K562 (cell line): Measurements from ENCODE around the gene CEP89. TPM values are rescaled to one million over a fixed set of nuclear protein-coding genes. Genes with fewer than 3 reads are reported as not detected.

ENCODE experiments used
- ARID4B ChIP-seq: sonication (generic); formaldehyde crosslinking; IDR thresholded peaks from 2 replicates; pipeline ENCODE4 v1.8.0; 2022; ENCODE audit warnings: mild to moderate bottlenecking, missing genetic modification reagents
- DACH1 ChIP-seq: fragments of 450-650 bp; IDR thresholded peaks from 2 replicates; pipeline ENCODE4 v1.6.1; 2018; ENCODE audit not compliant: partially characterized antibody
- EP400 ChIP-seq: fragments of 450-650 bp; IDR thresholded peaks from 2 replicates; pipeline ENCODE4 v1.6.1; 2017; ENCODE audit warnings: antibody characterized with exemption, mild to moderate bottlenecking, moderate library complexity
- FOXM1 ChIP-seq, 2 experiments: fragments of 450-650 bp in 1 of 2; sonication (generic) in 1 of 2; formaldehyde crosslinking in 1 of 2; IDR thresholded peaks; 2 replicates each; pipeline versions ENCODE4 v1.6.1 to v1.9.0; 2017 to 2022; ENCODE audit warnings: low read depth in 2 of 2, mild to moderate bottlenecking in 2 of 2, missing genetic modification reagents in 1 of 2, moderate library complexity in 1 of 2
- HMGN3 ChIP-seq: IDR thresholded peaks from 2 replicates; pipeline ENCODE4 v1.6.1; 2011; ENCODE audit warnings: borderline replicate concordance, low read depth, mild to moderate bottlenecking, mixed read lengths, low read length; ENCODE audit not compliant: insufficient read length; ENCODE audit errors: extremely low read depth
- KDM4B ChIP-seq, 2 experiments: fragments of 450-650 bp in 1 of 2; sonication (generic) in 1 of 2; IDR thresholded peaks; 2 replicates each; pipeline ENCODE4 v1.6.1; 2016 to 2017; ENCODE audit warnings: borderline replicate concordance in 2 of 2, antibody characterized with exemption in 1 of 2, low read depth in 1 of 2, mild to moderate bottlenecking in 1 of 2
- SMAD1 ChIP-seq: fragments of 150-350 bp; IDR thresholded peaks from 2 replicates; pipeline ENCODE4 v1.6.1; 2014; ENCODE audit warnings: low read length, low read depth; ENCODE audit not compliant: partially characterized antibody
- SRSF1 ChIP-seq: fragments of 200-400 bp; formaldehyde crosslinking; IDR thresholded peaks from 2 replicates; pipeline ENCODE4 v1.6.1; 2017; ENCODE audit warnings: mild to moderate bottlenecking, low read depth, low read length, moderate library complexity
- THRAP3 ChIP-seq: fragments of 450-650 bp; IDR thresholded peaks from 2 replicates; pipeline ENCODE4 v1.6.1; 2016; ENCODE audit warnings: mild to moderate bottlenecking, inconsistent platforms, borderline replicate concordance
- TRIM24 ChIP-seq, 2 experiments: fragments of 450-650 bp; IDR thresholded peaks; 2 replicates each; pipeline ENCODE4 v1.6.1; 2016
- ZEB2 ChIP-seq: fragments of 450-650 bp; IDR thresholded peaks from 2 replicates; pipeline ENCODE4 v1.6.1; 2016
- ZNF318 ChIP-seq, 2 experiments: fragments of 450-650 bp; IDR thresholded peaks; 2 replicates each; pipeline ENCODE4 v1.6.1; 2016; ENCODE audit warnings: mild to moderate bottlenecking in 2 of 2, borderline replicate concordance in 1 of 2, low read depth in 1 of 2, moderate library complexity in 1 of 2
- ZNF695 ChIP-seq: fragments of 450-650 bp; formaldehyde crosslinking; IDR thresholded peaks from 2 replicates; pipeline ENCODE4 v1.4.0; 2020; ENCODE audit warnings: mild to moderate bottlenecking, moderate library complexity
- ZNF699 ChIP-seq: fragments of 250-450 bp; sonication (Bioruptor Pico); IDR thresholded peaks from 2 replicates; pipeline ENCODE4 v1.8.0; 2021; ENCODE audit warnings: mild to moderate bottlenecking, moderate library complexity; ENCODE audit not compliant: insufficient replicate concordance
- ZNF764 ChIP-seq: fragments of 250-450 bp; sonication (Bioruptor Pico); IDR thresholded peaks from 2 replicates; pipeline ENCODE4 v1.4.0; 2020; ENCODE audit warnings: low read depth, mild to moderate bottlenecking, moderate library complexity
- polyA plus RNA-seq, 8 experiments: library from polyadenylated mRNA; depleted of rRNA in 4 of 8; stranded (reverse) in 5 of 8; unstranded in 3 of 8; fragments of >200 nt; fragmentation: Nextera tagmentation in 2 of 8; fragmentation: Illumina TruSeq in 1 of 8; extraction: Ambion mirVana in 2 of 8; extraction: Trizol in 1 of 8; gene quantifications; 2 replicates each; pipeline versions ENCODE4 v1.2.1 to v1.2.3, GENCODE V29; 2011 to 2014; ENCODE audit warnings: inconsistent platforms in 1 of 8, missing spikeins in 1 of 8
- total RNA-seq, 7 experiments: library from RNA; depleted of rRNA in 6 of 7; stranded (reverse); fragments of >200 nt in 6 of 7; fragmentation: Illumina TruSeq in 2 of 7; extraction: Trizol in 2 of 7; gene quantifications; 2 replicates each; pipeline versions ENCODE4 v1.2.1 to v1.2.3, GENCODE V29; 2011 to 2021; ENCODE audit warnings: low replicate concordance in 1 of 7

CEP89 gene
- total and polyA plus RNA-seq, 9 of the 15 experiments (the other 6 are each of a cell fraction or from before 2014, with no cell fraction given) = 5.5 to 15.0 (median 7.2) TPM

GRCh38 chr19:32909257-32909656, 62.5 kb downstream of the CEP89 start (continued):
- no peak for TF ChIP-seq ARID4B (CRISPR knock-in tag)
- no peak for TF ChIP-seq THRAP3
- TF ChIP-seq ZEB2 = peak; percentile 82
- no peak for TF ChIP-seq SRSF1
- TF ChIP-seq ZNF318 (IDR thresholded peaks at IDR 0.05; ENCODE audit: borderline replicate concordance in 1 of 2, low read depth in 1 of 2) = peak in 1 of 2 experiments; percentile 53; a peak in 1 of 4 replicates
- TF ChIP-seq ZNF764 = no peak
- TF ChIP-seq ZNF695 (CRISPR knock-in tag) = no peak
- TF ChIP-seq TRIM24 (IDR thresholded peaks at IDR 0.05) = peak; percentile 87 to 95; a peak in 2 of 4 replicates
- peak; percentile 43; the same call in 1 of the 2 replicates for TF ChIP-seq FOXM1 (IDR thresholded peaks at IDR 0.05; ENCODE audit: low read depth)
- TF ChIP-seq FOXM1 (CRISPR knock-in tag; IDR thresholded peaks at IDR 0.05; ENCODE audit: low read depth) = no peak
- no peak; the same call in 1 of the 2 replicates for TF ChIP-seq EP400
- no peak for TF ChIP-seq ZNF699 (CRISPR knock-in tag)
- TF ChIP-seq KDM4B (IDR thresholded peaks at IDR 0.05; ENCODE audit: borderline replicate concordance in 2 of 2, low read depth in 1 of 2) = no peak
- TF ChIP-seq DACH1 = no peak
- no peak for TF ChIP-seq SMAD1
- TF ChIP-seq HMGN3 = no peak
